Nephron progenitor cell (in vitro differentiated cells): ENCODE results near the gene LRRC27.
"Not testable (repeated sequence)": the region's sequence is repeated elsewhere in the genome, so short reads cannot be mapped to it uniquely, and the experiment has no call there.

ENCODE experiments used
- DNase-seq: peaks from one replicate; pipeline ENCODE4 v3.0.0; 2021
- H3K27ac Mint-ChIP-seq: 2 replicates; pipeline ENCODE4 v1.8.0; 2021; ENCODE audit warnings: mild to moderate bottlenecking, moderate library complexity, mixed read lengths
- H3K27me3 Mint-ChIP-seq: 2 replicates; pipeline ENCODE4 v1.8.0; 2021; ENCODE audit warnings: mild to moderate bottlenecking, low read depth, mixed read lengths; ENCODE audit not compliant: poor library complexity
- H3K36me3 Mint-ChIP-seq: 2 replicates; pipeline ENCODE4 v1.8.0; 2021; ENCODE audit warnings: low read depth, mixed read lengths
- H3K4me1 Mint-ChIP-seq: 2 replicates; pipeline ENCODE4 v1.8.0; 2021; ENCODE audit warnings: mixed read lengths
- H3K4me3 Mint-ChIP-seq: 2 replicates; pipeline ENCODE4 v1.8.0; 2021; ENCODE audit warnings: mild to moderate bottlenecking, moderate library complexity, mixed read lengths
- H3K9me3 Mint-ChIP-seq: 2 replicates; pipeline ENCODE4 v1.8.0; 2021; ENCODE audit warnings: mild to moderate bottlenecking, moderate library complexity, mixed read lengths
- CTCF ChIP-seq: fragments of 200-600 bp; sonication (generic); IDR thresholded peaks from 2 replicates; pipeline ENCODE4 v1.5.0; 2021; ENCODE audit warnings: antibody characterized with exemption

LRRC27 gene

GRCh38 chr10:132351611-132352010, 19.6 kb downstream of the LRRC27 start:
- no peak overlapping the region for H3K27ac Mint-ChIP-seq
- no peak for TF ChIP-seq CTCF
- DNase-seq = no peak
- peaks cover 22% of the 10 kb centered on the region for H3K36me3 Mint-ChIP-seq
- no peaks in the 10 kb centered on the region for H3K9me3 Mint-ChIP-seq
- no peak overlapping the region for H3K4me3 Mint-ChIP-seq
- H3K4me1 Mint-ChIP-seq = peaks cover 20% of the 10 kb centered on the region
- peaks cover 8% of the 10 kb centered on the region for H3K27me3 Mint-ChIP-seq

GRCh38 chr10:132352462-132353308, 20.7 kb downstream of the LRRC27 start:
- peaks cover 14% of the 10 kb centered on the region for H3K4me1 Mint-ChIP-seq
- H3K4me3 Mint-ChIP-seq, H3K27ac Mint-ChIP-seq, H3K9me3 Mint-ChIP-seq, H3K27me3 Mint-ChIP-seq: not testable (repeated sequence)
- H3K36me3 Mint-ChIP-seq = peaks cover 19% of the 10 kb centered on the region
- TF ChIP-seq CTCF = peak; percentile 77
- DNase-seq = peak; percentile 89

GRCh38 chr10:132353456-132354355, 21.7 kb downstream of the LRRC27 start:
- Mint-ChIP-seq H3K4me3 (no peak overlapping the region), H3K27me3 (peaks cover 8% of the 10 kb centered on the region), H3K36me3 (peaks cover 10% of the 10 kb centered on the region), H3K27ac (no peak overlapping the region), H3K9me3 (peaks cover 4% of the 10 kb centered on the region), H3K4me1 (peaks cover 7% of the 10 kb centered on the region)
- no peak for TF ChIP-seq CTCF
- no peak for DNase-seq

GRCh38 chr10:132354356-132355094, 22.5 kb downstream of the LRRC27 start:
- TF ChIP-seq CTCF = no peak
- Mint-ChIP-seq H3K27me3 (peaks cover 8% of the 10 kb centered on the region), H3K9me3 (peaks cover 4% of the 10 kb centered on the region), H3K4me3 (no peak overlapping the region), H3K36me3 (peaks cover 5% of the 10 kb centered on the region), H3K27ac (peak overlapping the region; percentile 78), H3K4me1 (peaks cover 7% of the 10 kb centered on the region)
- DNase-seq = no peak

- Mint-ChIP-seq H3K27ac (no peak overlapping the region), H3K4me3 (no peak overlapping the region), H3K36me3 (peaks cover 5% of the 10 kb centered on the region), H3K4me1 (peaks cover 3% of the 10 kb centered on the region), H3K27me3 (peaks cover 8% of the 10 kb centered on the region), H3K9me3 (peaks cover 4% of the 10 kb centered on the region)
- no peak for TF ChIP-seq CTCF
- DNase-seq = no peak
Measured at GRCh38 chr10:132355297-132355696, 23.3 kb downstream of the LRRC27 start.
